HepG2 (cell line): ENCODE results near the gene AQP5. TPM values are rescaled to one million over a fixed set of nuclear protein-coding genes. Genes with fewer than 3 reads are reported as not detected.

Experiments used
- ATAC-seq: fragments of 200-7000 bp; cut with Tn5 transposase; 3 replicates; pipeline ENCODE4 v1.9.1; 2020; ENCODE audit warnings: mild to moderate bottlenecking, moderate library complexity
- BruUV-seq: library from RNA; stranded (reverse); fragments of 400-500 nt; replicated peaks from 2 replicates; lab custom pipeline; 2021; lab: Mats Ljungman, UMichigan
- CTCF ChIA-PET: fragments of 300-600 bp; formaldehyde crosslinking; extraction: SDS; loops from one replicate; lab custom pipeline; 2021; ENCODE audit warnings: low total read pairs, inconsistent platforms, low intra/inter-chr PET ratio; lab: Yijun Ruan, JAX
- POLR2A ChIA-PET: fragments of 350-600 bp; sonication (Branson Sonifier 250); formaldehyde crosslinking; loops from one replicate; lab custom pipeline; 2020; ENCODE audit warnings: antibody characterized with exemption, inconsistent platforms; lab: Yijun Ruan, JAX
- DNase-seq: peaks from one replicate; pipeline ENCODE4 v3.0.0-alpha.2; 2015; ENCODE audit warnings: low spot score
- FAIRE-seq: peaks from 3 replicates; lab custom pipeline; 2011; peaks lifted over from hg19 to GRCh38; lab: Jason Lieb, UNC
- H2AFZ ChIP-seq: one replicate; pipeline ENCODE4 v1.6.1; 2011; ENCODE audit warnings: low read length, inconsistent platforms
- H3K27ac ChIP-seq: fragments of 300-600 bp; 3 replicates; pipeline ENCODE4 v1.8.0; 2011; ENCODE audit warnings: mixed run types, mild to moderate bottlenecking, mixed read lengths, low read length, inconsistent platforms; ENCODE audit not compliant: insufficient read depth; ENCODE audit errors: extremely low read length
- H3K27me3 ChIP-seq, 2 experiments: fragments of 200-600 bp in 1 of 2; 2 replicates in 1 of 2; 3 replicates in 1 of 2; pipeline versions ENCODE4 v1.6.0 to v1.8.0; 2011; ENCODE audit warnings: low read length in 2 of 2, mild to moderate bottlenecking in 2 of 2, moderate library complexity in 2 of 2, inconsistent platforms in 1 of 2; ENCODE audit not compliant: insufficient read depth in 2 of 2, control insufficient read depth in 1 of 2
- H3K36me3 ChIP-seq, 2 experiments: fragments of 200-600 bp in 1 of 2; replicated peaks in 1 of 2; 2 replicates in 1 of 2; 3 replicates in 1 of 2; pipeline versions ENCODE4 v1.5.1 to v1.8.0; 2011; ENCODE audit warnings: low read length in 2 of 2, inconsistent platforms in 1 of 2; ENCODE audit not compliant: insufficient read depth in 2 of 2, control insufficient read depth in 1 of 2
- H3K4me1 ChIP-seq: 2 replicates; pipeline ENCODE4 v1.5.1; 2012; ENCODE audit warnings: low read length, inconsistent platforms; ENCODE audit not compliant: insufficient read depth
- H3K4me2 ChIP-seq: 2 replicates; pipeline ENCODE4 v1.6.0; 2011; ENCODE audit warnings: low read depth, low read length, inconsistent platforms
- H3K4me3 ChIP-seq, 3 experiments: fragments of 200-600 bp in 1 of 3; sonication (generic), shearing (Covaris generic) in 1 of 3; replicated peaks in 1 of 3; 2 replicates each; pipeline ENCODE4 v1.5.1; 2011 to 2016; ENCODE audit warnings: low read length in 3 of 3, inconsistent platforms in 2 of 3, low read depth in 2 of 3, mild to moderate bottlenecking in 2 of 3, control low read depth in 1 of 3, mixed read lengths in 1 of 3; ENCODE audit not compliant: insufficient read depth in 1 of 3
- H3K79me2 ChIP-seq: one replicate; pipeline ENCODE4 v1.6.1; 2011; ENCODE audit warnings: low read length, inconsistent platforms; ENCODE audit not compliant: insufficient read depth
- H3K9ac ChIP-seq: 2 replicates; pipeline ENCODE4 v1.6.0; 2011; ENCODE audit warnings: mild to moderate bottlenecking, low read depth, low read length, inconsistent platforms; ENCODE audit not compliant: insufficient read depth
- H3K9me3 ChIP-seq: 2 replicates; pipeline ENCODE4 v1.5.1; 2012; ENCODE audit warnings: mild to moderate bottlenecking, low read length
- H4K20me1 ChIP-seq: 2 replicates; pipeline ENCODE4 v1.6.0; 2011; ENCODE audit warnings: inconsistent platforms, mild to moderate bottlenecking, low read length, moderate library complexity; ENCODE audit not compliant: insufficient read depth
- MAX ChIP-seq: IDR thresholded peaks from 2 replicates; pipeline ENCODE4 v1.6.1; 2012; ENCODE audit warnings: inconsistent platforms
- RXRA ChIP-seq: sonication (generic); formaldehyde crosslinking; IDR thresholded peaks from 2 replicates; pipeline ENCODE4 v1.5.1; 2020; ENCODE audit warnings: missing genetic modification reagents
- ZBTB46 ChIP-seq: sonication (generic); formaldehyde crosslinking; IDR thresholded peaks from 2 replicates; pipeline ENCODE4 v1.4.0; 2020; ENCODE audit warnings: mild to moderate bottlenecking, missing genetic modification reagents, borderline replicate concordance
- ZNF615 ChIP-seq: sonication (generic); formaldehyde crosslinking; IDR thresholded peaks from 2 replicates; pipeline ENCODE4 v1.5.0; 2020; ENCODE audit warnings: mild to moderate bottlenecking, missing genetic modification reagents, borderline replicate concordance
- ZNF652 ChIP-seq: IDR thresholded peaks from 2 replicates; pipeline ENCODE4 v1.6.1; 2016; ENCODE audit warnings: low read depth, borderline replicate concordance
- WGBS: methylation state at CpG from one replicate; pipeline ENCODE4 v1.1.6; 2017; ENCODE audit warnings: low lambda C conversion rate; 5-methylcytosine and 5-hydroxymethylcytosine counted together
- in situ Hi-C: cut with HindIII; loops from 2 replicates; pipeline ENCODE4 v1.10.0; 2017; ENCODE audit warnings: low pct_unique_long_range_greater_than_20kb; ENCODE audit not compliant: extremely low pct_ligation_motif_present
- intact Hi-C: fragments of 100-400 bp; cut with micrococcal nuclease; formaldehyde crosslinking; loops from one replicate; pipeline ENCODE4 v1.10.0; 2022; ENCODE audit not compliant: unreplicated experiment
- polyA plus RNA-seq, 8 experiments: library from polyadenylated mRNA; depleted of rRNA in 3 of 8; stranded (reverse) in 7 of 8; unstranded in 1 of 8; fragments of >200 nt; fragmentation: Illumina TruSeq in 4 of 8; extraction: Trizol in 4 of 8; gene quantifications; 2 replicates each; pipeline versions ENCODE4 v1.2.1 to v1.2.3, GENCODE V29; 2011 to 2016; ENCODE audit warnings: low read depth in 4 of 8, missing spikeins in 1 of 8, mixed read lengths in 1 of 8; ENCODE audit not compliant: insufficient read depth in 1 of 8
- total RNA-seq, 5 experiments: library from RNA; depleted of rRNA; stranded (reverse); fragments of >200 nt; fragmentation: Illumina TruSeq; extraction: Trizol; gene quantifications; 2 replicates each; pipeline ENCODE4 v1.2.3, GENCODE V29; 2016; ENCODE audit warnings: low read depth in 1 of 5

AQP5 gene
- total and polyA plus RNA-seq, 2 of the 13 experiments (the other 11 are each of a cell fraction or from before 2014, with no cell fraction given): not detected

- Histone ChIP-seq H3K36me3 (no peaks in the 10 kb centered on the region), H3K9me3 (no peaks in the 10 kb centered on the region), H3K79me2 (no peaks in the 10 kb centered on the region), H3K4me1 (no peaks in the 10 kb centered on the region), H2AFZ (no peak overlapping the region), H3K9ac (no peak overlapping the region), H3K4me3 (no peak overlapping the region), H4K20me1 (no peaks in the 10 kb centered on the region), H3K4me2 (no peak overlapping the region), H3K27ac (no peak overlapping the region), H3K27me3 (peaks cover 6 to 40% of the 10 kb centered on the region in 2 experiments)
- BruUV-seq: no TSS peak
- CTCF ChIA-PET: no interaction called here
- WGBS: 39% methylated on average over 4 of the region's 4 CpGs
- in situ Hi-C loops: no loop called here
- FAIRE-seq (no peak), DNase-seq (no peak), ATAC-seq (no peak)
- TF ChIP-seq ZNF652 (CRISPR knock-in tag): no peak
- no peak for TF ChIP-seq ZNF615 (CRISPR knock-in tag)
- TF ChIP-seq MAX: no peak
- TF ChIP-seq ZBTB46 (CRISPR knock-in tag): no peak
- no peak for TF ChIP-seq RXRA (CRISPR knock-in tag)
- POLR2A ChIA-PET: no interaction called here
- intact Hi-C loops: no loop called here
Observed at GRCh38 chr12:49953151-49953550, 8.5 kb upstream of the AQP5 start.
